Measurements from ENCODE around the gene MAPK14. TPM values are rescaled to one million over a fixed set of nuclear protein-coding genes. Genes with fewer than 3 reads are reported as not detected.

MAPK14 gene
- total and polyA plus RNA-seq, 9 of the 15 experiments (the other 6 are each of a cell fraction or from before 2014, with no cell fraction given), result 8.8 to 62.7 (median 35.5) TPM

- Histone ChIP-seq H3K36me3 (ENCODE audit: control insufficient read depth, insufficient read depth, low read length) (peaks cover 28% of the 10 kb centered on the region), H3K4me1 (replicated peaks in 1 of 2; ENCODE audit: control insufficient read depth in 2 of 2, insufficient read depth in 2 of 2, low read length in 2 of 2) (peaks cover 6 to 27% of the 10 kb centered on the region in 2 experiments), H3K27ac (ENCODE audit: extremely low read depth, low read depth, low read length) (peak overlapping the region; percentile 52), H3K9ac (ENCODE audit: insufficient read depth in 1 of 2, low read depth in 2 of 2, low read length in 2 of 2) (peak overlapping the region in 1 of 2 experiments; percentile 20; a peak in 2 of 4 replicates), H3K27me3 (ENCODE audit: control insufficient read depth in 2 of 2, insufficient read depth in 2 of 2, low read length in 2 of 2) (no peaks in the 10 kb centered on the region), H3K9me1 (ENCODE audit: control insufficient read depth, insufficient read depth, low read length) (peaks cover 3% of the 10 kb centered on the region), H2AFZ (ENCODE audit: low read depth, low read length) (peak overlapping the region; percentile 67), H3K4me2 (ENCODE audit: insufficient read depth, low read length) (peak overlapping the region; percentile 22; the same call in 1 of the 2 replicates), H3K4me3 (no peak overlapping the region), H3K79me2 (ENCODE audit: control insufficient read depth, insufficient read depth, low read length) (no peaks in the 10 kb centered on the region), H3K9me3 (replicated peaks; ENCODE audit: control insufficient read depth, insufficient read depth, low read depth, low read length) (no peaks in the 10 kb centered on the region), H4K20me1 (replicated peaks; ENCODE audit: control insufficient read depth, insufficient read depth, low read length) (no peaks in the 10 kb centered on the region)
- intact Hi-C loops (cut with micrococcal nuclease), result loop anchor here (1.0 to 10.0 kb wide), 4 partner anchors 68 to 570 kb away; partner anchors contain the start of genes ARMC12 and MAPK14
- WGBS (ENCODE audit: insufficient coverage, low coverage, missing lambda C conversion rate), result 11% methylated on average over 9 of the region's 9 CpGs
- ATAC-seq (peak; percentile 92), DNase-seq (ENCODE audit: extremely low read depth in 1 of 4, low spot score in 3 of 4) (peak; percentile 83 to 94 (median 84)), FAIRE-seq (peak; percentile 77)
- in situ Hi-C loops (cut with MboI), result loop anchor here (5.0 kb wide), 1 partner anchor 68 kb away; the partner anchor contains the start of gene MAPK14
- ChIA-PET CTCF (ENCODE audit: low intra/inter-chr PET ratio) (interaction anchor here (0.6 to 2.0 kb wide), 6 partner anchors 68 to 660 kb away, joined by 3 to 18 read pairs (median 5); partner anchors contain the start of genes BRPF3 and MAPK14), POLR2A (interaction anchor here (0.6 to 1.4 kb wide), 5 partner anchors 10 to 93 kb away, joined by 3 to 6 read pairs (median 3); no protein-coding TSS in a partner anchor)
- BruUV-seq (replicated peaks), result no TSS peak
- TF ChIP-seq ERF (CRISPR knock-in tag; IDR thresholded peaks at IDR 0.05) (no peak), SMAD4 (CRISPR knock-in tag; conservative IDR thresholded peaks at IDR 0.05) (peak; percentile 37; the same call in 1 of the 2 replicates), MAFK (IDR thresholded peaks at IDR 0.05; ENCODE audit: low read length) (0 out of 2 replicates have a peak, but pooled peaks have one; percentile 2), PCBP1 (IDR thresholded peaks at IDR 0.05; ENCODE audit: low read depth, low read length, poor library complexity, severe bottlenecking) (no peak), NR2C2 (CRISPR knock-in tag; IDR thresholded peaks at IDR 0.05) (no peak), NR2C2 (tag; IDR thresholded peaks at IDR 0.05) (no peak), L3MBTL2 (IDR thresholded peaks at IDR 0.05) (peak; percentile 87), ZNF146 (CRISPR knock-in tag; IDR thresholded peaks at IDR 0.05; ENCODE audit: unreplicated experiment) (no peak), ZNF280B (CRISPR knock-in tag; IDR thresholded peaks at IDR 0.05) (no peak), GABPB1 (CRISPR knock-in tag; IDR thresholded peaks at IDR 0.05) (no peak), TSC22D4 (tag; IDR thresholded peaks at IDR 0.05) (no peak), CTCFL (IDR thresholded peaks at IDR 0.05; ENCODE audit: borderline replicate concordance, insufficient read depth, low read depth, low read length, poor library complexity, severe bottlenecking) (peak; percentile 84), ZNF134 (CRISPR knock-in tag; conservative IDR thresholded peaks at IDR 0.05) (no peak), ZNF12 (CRISPR knock-in tag; IDR thresholded peaks at IDR 0.05) (no peak), ETS1 (conservative IDR thresholded peaks at IDR 0.05; ENCODE audit: control insufficient read depth, low read depth, low read length) (no peak), HLTF (IDR thresholded peaks at IDR 0.05) (no peak), XRCC5 (IDR thresholded peaks at IDR 0.05; ENCODE audit: low read depth, low read length) (peak; percentile 54; the same call in 1 of the 2 replicates), ZKSCAN1 (IDR thresholded peaks at IDR 0.05; ENCODE audit: low read depth, low read length) (no peak)
Observed at GRCh38 chr6:36094753-36095496, 67.3 kb downstream of the MAPK14 start.
